ENCODE data around the gene REEP2.

The REEP2 gene

DNA sequence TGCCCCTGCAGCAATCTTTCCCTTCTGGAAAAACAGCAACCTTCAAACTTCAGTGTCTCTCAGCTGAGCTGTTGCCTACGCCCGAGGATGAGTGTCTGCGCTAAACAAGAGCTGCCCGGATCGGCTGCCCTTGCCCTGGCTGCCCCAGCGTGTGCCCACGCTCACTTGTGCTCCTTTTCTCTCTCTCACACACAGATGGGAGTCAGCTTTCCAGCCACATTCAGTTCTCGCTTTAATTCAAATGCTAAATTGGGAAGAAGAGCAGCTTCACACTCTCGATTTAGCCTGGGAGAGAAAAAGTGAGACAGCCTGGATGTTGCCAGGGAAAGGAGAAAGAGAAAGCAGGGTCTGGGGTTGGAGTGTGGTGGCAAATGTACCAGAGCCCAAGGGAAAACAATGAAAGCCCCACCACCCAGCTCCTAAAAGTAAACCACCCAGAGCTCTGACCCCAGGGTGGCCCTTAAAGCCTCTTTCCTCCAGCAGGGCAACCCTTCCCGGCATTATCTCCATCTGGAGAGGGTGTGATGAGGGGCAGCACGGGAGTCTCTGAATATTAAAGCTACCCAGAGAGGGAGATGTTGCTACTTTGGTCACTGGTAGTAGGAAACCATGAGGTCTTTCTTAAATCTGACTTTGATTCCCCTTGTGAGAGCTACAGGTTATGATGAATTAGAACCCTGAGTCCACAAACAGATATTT is 16.5 kb downstream of the REEP2 start:
- in situ Hi-C loops (cut with HindIII; ENCODE audit: low sequenced_read_pairs): no loop called here
- TF ChIP-seq, protein P1, sequence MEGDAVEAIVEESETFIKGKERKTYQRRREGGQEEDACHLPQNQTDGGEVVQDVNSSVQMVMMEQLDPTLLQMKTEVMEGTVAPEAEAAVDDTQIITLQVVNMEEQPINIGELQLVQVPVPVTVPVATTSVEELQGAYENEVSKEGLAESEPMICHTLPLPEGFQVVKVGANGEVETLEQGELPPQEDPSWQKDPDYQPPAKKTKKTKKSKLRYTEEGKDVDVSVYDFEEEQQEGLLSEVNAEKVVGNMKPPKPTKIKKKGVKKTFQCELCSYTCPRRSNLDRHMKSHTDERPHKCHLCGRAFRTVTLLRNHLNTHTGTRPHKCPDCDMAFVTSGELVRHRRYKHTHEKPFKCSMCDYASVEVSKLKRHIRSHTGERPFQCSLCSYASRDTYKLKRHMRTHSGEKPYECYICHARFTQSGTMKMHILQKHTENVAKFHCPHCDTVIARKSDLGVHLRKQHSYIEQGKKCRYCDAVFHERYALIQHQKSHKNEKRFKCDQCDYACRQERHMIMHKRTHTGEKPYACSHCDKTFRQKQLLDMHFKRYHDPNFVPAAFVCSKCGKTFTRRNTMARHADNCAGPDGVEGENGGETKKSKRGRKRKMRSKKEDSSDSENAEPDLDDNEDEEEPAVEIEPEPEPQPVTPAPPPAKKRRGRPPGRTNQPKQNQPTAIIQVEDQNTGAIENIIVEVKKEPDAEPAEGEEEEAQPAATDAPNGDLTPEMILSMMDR (IDR thresholded peaks at IDR 0.05; ENCODE audit: low read depth, low read length): no peak
- H3K4me3 ChIP-seq (ENCODE audit: low read depth, low read length): no peak overlapping the region
- no peak for DNase-seq (ENCODE audit: low read depth, low spot score)

DNA sequence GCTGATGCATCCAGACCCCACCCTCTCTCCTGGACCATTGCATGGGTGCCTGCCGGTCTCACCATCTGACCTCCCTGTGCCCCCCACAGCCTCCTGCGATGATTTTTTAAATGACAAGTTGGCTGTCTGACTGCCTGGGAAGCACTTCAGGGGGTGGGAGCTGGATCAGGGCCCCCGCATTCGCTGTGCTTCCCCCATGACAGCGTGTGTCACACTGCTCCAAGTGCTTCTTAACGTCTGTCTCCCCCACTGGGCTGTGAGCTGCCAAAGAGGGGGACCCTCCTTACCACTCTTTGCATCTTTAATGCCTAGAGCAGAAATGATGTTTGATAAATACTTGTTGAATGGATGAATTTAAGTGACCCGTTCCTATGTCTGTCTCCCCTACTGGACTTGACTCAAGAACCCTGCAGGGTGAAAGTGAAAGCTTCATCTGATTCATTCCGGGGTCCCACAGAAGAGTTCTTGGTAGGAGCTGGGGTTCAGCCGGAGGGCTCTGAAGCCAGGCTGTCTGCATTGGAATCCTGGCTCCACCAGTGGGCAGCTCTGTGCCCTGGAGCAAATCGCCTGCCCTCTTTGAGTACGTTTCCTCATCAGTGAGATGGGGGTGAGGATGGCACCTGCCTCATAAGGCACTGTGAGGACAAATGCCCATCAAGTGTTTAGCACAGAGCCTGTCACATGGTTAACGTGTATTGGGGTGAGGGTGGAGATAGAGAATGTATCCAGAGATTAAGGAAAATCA is 18.8 kb downstream of the REEP2 start:
- in situ Hi-C loops (cut with HindIII; ENCODE audit: low sequenced_read_pairs): no loop called here
- no peak overlapping the region for H3K4me3 ChIP-seq (ENCODE audit: low read depth, low read length)
- no peak for DNase-seq (ENCODE audit: low read depth, low spot score)
- TF ChIP-seq, protein P1 (IDR thresholded peaks at IDR 0.05; ENCODE audit: low read depth, low read length): no peak

DNA sequence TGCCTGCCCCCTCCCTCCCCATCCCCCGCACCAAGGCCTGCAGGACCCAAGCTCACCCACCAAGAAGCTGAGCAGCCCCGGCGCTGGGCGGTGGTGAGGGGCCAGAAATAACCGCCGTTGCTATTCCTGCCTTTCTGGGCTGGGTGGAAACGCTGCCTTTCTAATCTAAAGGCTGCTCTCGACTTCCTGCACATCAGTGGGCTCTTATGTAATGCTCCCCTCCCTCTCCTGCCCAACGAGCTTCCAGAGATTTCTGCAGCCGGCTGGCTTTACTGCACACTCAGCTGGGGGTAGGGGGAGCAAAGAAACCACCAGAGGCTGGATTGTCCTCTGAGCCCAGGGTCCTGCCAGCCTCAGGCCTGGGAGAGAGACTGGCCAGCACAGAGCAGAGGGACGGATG is 19.5 kb downstream of the REEP2 start:
- in situ Hi-C loops (cut with HindIII; ENCODE audit: low sequenced_read_pairs): no loop called here
- TF ChIP-seq, protein P1 (IDR thresholded peaks at IDR 0.05; ENCODE audit: low read depth, low read length): no peak
- no peak for DNase-seq (ENCODE audit: low read depth, low spot score)
- no peak overlapping the region for H3K4me3 ChIP-seq (ENCODE audit: low read depth, low read length)

DNA sequence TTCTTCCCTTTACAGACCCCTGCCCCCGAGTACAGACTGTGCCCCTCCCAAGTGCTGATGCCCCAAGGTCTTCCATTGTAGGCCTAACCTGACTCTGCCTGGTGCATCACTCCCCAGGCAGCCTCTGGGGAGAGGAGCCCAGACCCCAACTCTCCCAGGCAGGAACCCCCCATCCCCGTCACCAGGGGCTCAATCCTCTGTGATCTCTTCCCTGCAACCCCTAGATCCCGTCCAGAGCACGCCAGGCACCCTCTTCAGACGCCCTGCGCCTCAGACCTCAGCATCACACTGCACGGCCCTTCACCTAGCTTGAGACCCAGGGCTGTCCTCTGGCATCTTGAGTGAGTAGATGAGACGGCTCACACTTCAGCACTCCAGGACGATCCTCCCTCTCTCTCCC is 20.0 kb downstream of the REEP2 start:
- no peak for DNase-seq (ENCODE audit: low read depth, low spot score)
- H3K4me3 ChIP-seq (ENCODE audit: low read depth, low read length): no peak overlapping the region
- TF ChIP-seq, protein P1 (IDR thresholded peaks at IDR 0.05; ENCODE audit: low read depth, low read length): no peak
- in situ Hi-C loops (cut with HindIII; ENCODE audit: low sequenced_read_pairs): no loop called here

DNA sequence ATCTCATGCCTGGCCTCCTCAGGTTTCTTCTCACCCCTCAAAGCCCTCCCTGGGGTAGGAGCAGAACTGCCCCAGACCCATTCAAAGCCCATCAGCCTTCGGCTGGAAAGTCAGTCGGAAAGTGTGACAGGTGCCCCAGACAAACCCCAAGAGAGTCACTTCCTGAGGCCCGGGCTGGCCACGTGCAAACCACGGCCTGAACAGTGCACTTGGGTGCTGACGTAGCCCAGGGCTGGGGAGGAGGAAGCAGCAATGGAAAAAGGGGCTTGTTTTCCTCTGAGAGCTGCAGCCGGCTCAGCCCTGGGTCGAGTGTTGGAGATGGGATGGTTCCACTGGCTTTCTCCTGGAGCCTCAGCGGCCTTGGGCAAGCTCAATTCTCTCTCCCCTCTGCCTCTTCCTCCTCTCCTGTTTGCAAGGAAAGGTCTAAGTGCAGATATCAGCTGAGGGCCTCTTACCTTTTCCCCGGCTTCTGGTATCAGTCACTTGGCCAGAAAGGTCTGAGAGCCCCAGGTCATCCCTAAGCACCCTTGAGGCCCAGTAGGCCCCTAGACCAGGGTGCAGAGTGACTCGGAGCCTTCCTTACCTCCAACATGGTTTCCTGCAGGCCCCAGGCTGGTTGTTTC is 20.6 kb downstream of the REEP2 start:
- in situ Hi-C loops (cut with HindIII; ENCODE audit: low sequenced_read_pairs): no loop called here
- TF ChIP-seq, protein P1 (IDR thresholded peaks at IDR 0.05; ENCODE audit: low read depth, low read length): no peak
- DNase-seq (ENCODE audit: low read depth, low spot score): no peak
- no peak overlapping the region for H3K4me3 ChIP-seq (ENCODE audit: low read depth, low read length)

DNA sequence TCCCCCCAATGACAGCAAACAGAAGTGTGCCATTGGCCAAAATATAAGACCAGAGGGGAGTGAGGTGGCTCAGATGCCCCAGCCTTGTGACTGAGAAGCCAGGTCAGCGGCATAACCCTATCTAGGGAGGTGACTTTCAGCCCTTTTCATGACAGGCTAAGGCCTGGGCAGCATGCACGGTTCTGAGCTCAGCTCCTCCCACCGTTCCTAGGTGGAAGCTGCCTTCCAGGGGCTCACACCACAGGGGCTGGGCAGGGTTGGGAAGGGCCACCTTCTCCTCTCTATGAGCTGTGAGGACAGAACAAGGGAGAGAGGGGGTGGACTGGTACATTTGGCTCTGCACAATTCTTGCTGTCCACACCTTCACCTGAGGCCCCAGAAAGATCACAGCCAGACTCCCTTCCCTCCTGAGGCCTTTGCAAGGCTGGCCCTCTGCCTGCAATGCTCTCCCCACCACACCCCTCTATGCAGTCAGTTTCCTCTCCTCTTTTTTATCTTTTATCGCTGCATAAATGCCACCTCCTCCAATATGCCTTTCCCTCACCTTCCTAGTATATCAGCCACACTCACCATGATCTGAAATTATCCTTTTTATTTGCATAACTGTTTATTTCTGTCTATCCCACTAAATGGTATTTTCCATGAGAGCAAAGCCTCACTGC is 21.3 kb downstream of the REEP2 start:
- in situ Hi-C loops (cut with HindIII; ENCODE audit: low sequenced_read_pairs): no loop called here
- TF ChIP-seq, protein P1 (IDR thresholded peaks at IDR 0.05; ENCODE audit: low read depth, low read length): no peak
- no peak for DNase-seq (ENCODE audit: low read depth, low spot score)
- H3K4me3 ChIP-seq (ENCODE audit: low read depth, low read length): no peak overlapping the region

Data from astrocyte of the spinal cord (primary cell).